Heart left ventricle (tissue), 16 donors: ENCODE measurements around the gene FABP1. TPM values are rescaled to one million over a fixed set of nuclear protein-coding genes. Genes with fewer than 3 reads are reported as not detected.

Experiments used
- ATAC-seq, 4 donors: fragments of 200-7000 bp; cut with Tn5 transposase; one replicate each; pipeline ENCODE4 v1.9.1; 2020 to 2022; ENCODE audit warnings: moderate library complexity in 4 of 4, mild to moderate bottlenecking in 3 of 4, moderate number of reproducible peaks in 1 of 4
- DNase-seq, 5 donors: peaks; one replicate each; pipeline ENCODE4 v3.0.0-alpha.2; 2020
- H3K27ac ChIP-seq, 12 donors: fragments of 200-600 bp; sonication (generic) in 4 of 12; one replicate each; pipeline versions ENCODE4 v1.5.0 to v1.8.0; 2016 to 2022; ENCODE audit warnings: mild to moderate bottlenecking in 2 of 12
- H3K27me3 ChIP-seq, 9 donors: fragments of 200-600 bp; sonication (generic) in 2 of 9; one replicate each; pipeline versions ENCODE4 v1.5.1 to v1.8.0; 2016 to 2022; ENCODE audit warnings: mild to moderate bottlenecking in 3 of 9
- H3K36me3 ChIP-seq, 9 donors: fragments of 200-600 bp; sonication (generic) in 2 of 9; one replicate each; pipeline versions ENCODE4 v1.5.0 to v1.8.0; 2018 to 2022; ENCODE audit warnings: mild to moderate bottlenecking in 2 of 9
- H3K4me1 ChIP-seq, 12 donors: fragments of 200-600 bp; sonication (generic) in 4 of 12; one replicate each; pipeline versions ENCODE4 v1.5.0 to v1.8.0; 2016 to 2022; ENCODE audit warnings: mild to moderate bottlenecking in 3 of 12
- H3K4me3 ChIP-seq, 12 donors: fragments of 200-600 bp; sonication (generic) in 4 of 12; one replicate each; pipeline versions ENCODE4 v1.5.0 to v1.8.0; 2017 to 2022; ENCODE audit warnings: mild to moderate bottlenecking in 9 of 12, moderate library complexity in 4 of 12
- H3K9me3 ChIP-seq, 12 donors: fragments of 200-600 bp; sonication (generic) in 4 of 12; one replicate each; pipeline versions ENCODE4 v1.5.0 to v1.8.0; 2016 to 2022; ENCODE audit warnings: mild to moderate bottlenecking in 1 of 12
- CTCF ChIP-seq, 12 donors: fragments of 200-600 bp; sonication (generic) in 4 of 12; IDR thresholded peaks; one replicate each; pipeline versions ENCODE4 v1.5.0 to v1.8.0; 2018 to 2022; ENCODE audit warnings: antibody characterized with exemption in 12 of 12, mild to moderate bottlenecking in 5 of 12
- POLR2A ChIP-seq, 2 donors: fragments of 450-650 bp; IDR thresholded peaks; one replicate each; pipeline ENCODE4 v1.6.1; 2017; ENCODE audit warnings: antibody characterized with exemption in 2 of 2, mild to moderate bottlenecking in 2 of 2, moderate library complexity in 2 of 2
- WGBS, 4 donors: extraction: QIAGEN DNeasy Blood & Tissue Kit in 2 of 4; methylation state at CpG; one replicate each; pipeline versions ENCODE4 v1.1.5 to v1.1.7; 2013 to 2018; 5-methylcytosine and 5-hydroxymethylcytosine counted together
- intact Hi-C, 10 donors: fragments of 100-400 bp; cut with DNase I; formaldehyde crosslinking; loops; one replicate each; pipeline versions ENCODE4 v1.11.1 to v1.14.2; 2022
- polyA plus RNA-seq, 2 donors: library from polyadenylated mRNA; stranded (reverse); fragments of 200-250 nt; gene quantifications; one replicate each; pipeline ENCODE4 v1.2.3, GENCODE V29; 2013
- total RNA-seq, 9 donors: library from RNA; depleted of rRNA in 2 of 9; stranded (reverse); fragments of >200 nt in 2 of 9; fragmentation: NEBNext Ultra II Directional in 3 of 9; extraction: Animal tissue kit (Norgen Biotek cat#: 25700) in 3 of 9; gene quantifications; one replicate each; pipeline versions ENCODE4 v1.1.0 to v1.2.4, GENCODE V29; 2016 to 2023
- donor health status: ischemic (EF 13 %, LVEDD 7.1; RV severe dilation, severe dysfunction).
- donor health status: healthy with polysubstance abuse.
- donor health status: DM: no; HTN: yes; CAD: no.
- donor health status: DM: no; HTN: no; CAD: no.
- donor health status: ischemic (EF 25% LVEDD 6.9; RV normal size, moderate dysfunction).
- donor health status: ischemic (EF 25% LVEDD 5.7; RV mildly dilated, moderate dysfunction).
- donor health status: healthy.
- donor health status: DM: yes; HTN: yes; CAD: no.
- donor health status: ischemic (EF 35%, LVEDD 5.7; RV mildly dilated, moderate dysfunction).
- donor health status: nonischemic (EF 11% LVEDD 7.7; RV severe dilation, severe dysfunction).
- donor health status: DM: yes; HTN: yes; CAD: no.
- donor health status: PGD.
- donor health status: ischemic (EF 29% LVEDD 5.4; RV normal size, mild dysfunction).
- donor health status: nonischemic (EF 23%, LVEDD 6.1; RV moderate dilation, normal function).

FABP1 gene
- total and polyA plus RNA-seq, 11 donors = 0.99 to 1.2 TPM; not detected in 9

- Histone ChIP-seq H3K4me3 (no peak overlapping the region), H3K27me3 (no peaks in the 10 kb centered on the region), H3K36me3 (peaks cover 0 to 67% (median 8%) of the 10 kb centered on the region in 9 donors), H3K9me3 (no peaks in the 10 kb centered on the region), H3K27ac (peak overlapping the region in 5 of 12 donors; percentile 3 to 33 (median 13)), H3K4me1 (peaks cover 0 to 45% (median 8%) of the 10 kb centered on the region in 12 donors)
- intact Hi-C loops = no loop called here
- ATAC-seq = peak; percentile 50 to 66 (median 55)
- 27 to 38% (median 34%) methylated on average over 4 of the region's 4 CpGs for WGBS, 4 donors
- TF ChIP-seq CTCF (IDR thresholded peaks at IDR 0.05) = no peak
- no peak for TF ChIP-seq POLR2A (IDR thresholded peaks at IDR 0.05)
- no peak for DNase-seq
Observed at GRCh38 chr2:88097891-88098557, 29.8 kb downstream of the FABP1 start.

DNA sequence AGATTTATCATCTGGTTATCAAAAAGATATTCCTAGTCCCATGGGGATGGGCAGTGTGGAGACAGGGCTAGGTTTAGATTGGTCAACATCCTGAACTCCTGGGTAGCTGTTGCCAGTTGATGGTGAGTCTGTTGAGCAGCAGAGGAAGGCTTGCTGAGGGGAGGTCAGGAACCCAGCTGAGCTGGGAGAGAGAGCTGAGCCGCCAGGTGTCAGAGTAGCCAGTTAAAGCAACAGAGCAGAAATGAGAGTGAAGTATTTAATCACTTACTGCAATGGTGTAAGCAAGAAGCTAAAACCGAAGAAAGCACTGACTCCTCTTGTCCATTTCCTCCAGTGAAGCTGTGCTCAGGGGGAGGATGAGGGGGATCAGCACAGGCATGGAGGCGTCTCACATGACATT, 30.7 kb downstream of the FABP1 start:
- no peak for TF ChIP-seq CTCF (IDR thresholded peaks at IDR 0.05)
- TF ChIP-seq POLR2A (IDR thresholded peaks at IDR 0.05) = no peak
- Histone ChIP-seq H3K4me1 (peaks cover 0 to 52% (median 8%) of the 10 kb centered on the region in 12 donors), H3K27ac (peak overlapping the region in 4 of 12 donors; percentile 3 to 33 (median 18)), H3K9me3 (no peaks in the 10 kb centered on the region), H3K4me3 (no peak overlapping the region), H3K36me3 (peaks cover 0 to 67% (median 13%) of the 10 kb centered on the region in 9 donors), H3K27me3 (no peaks in the 10 kb centered on the region)
- 32 to 46% (median 43%) methylated on average over 3 of the region's 3 CpGs for WGBS, 4 donors
- intact Hi-C loops = no loop called here
- DNase-seq (no peak), ATAC-seq (peak in 1 of 4 donors; percentile 23)

DNA sequence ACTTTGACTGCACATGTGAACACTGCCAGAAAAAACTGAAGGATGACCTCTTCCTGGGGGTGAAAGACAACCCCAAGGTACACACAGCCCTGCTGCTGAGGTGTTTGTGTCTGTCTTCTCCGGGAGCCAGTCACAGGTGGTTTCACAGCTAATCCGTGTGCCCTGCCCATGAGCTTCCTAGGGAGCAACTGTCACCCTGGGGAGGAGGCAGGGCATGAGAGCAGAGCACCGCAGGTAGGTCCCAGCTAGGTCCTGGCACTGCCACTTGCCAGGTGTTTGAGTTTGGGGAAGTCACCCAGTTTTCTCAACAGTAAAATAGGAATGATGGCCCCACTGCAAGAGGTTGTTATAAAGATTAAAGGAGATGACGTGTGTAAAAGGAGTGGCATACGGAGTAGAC, 31.2 kb downstream of the FABP1 start:
- Histone ChIP-seq H3K36me3 (peaks cover 0 to 65% (median 17%) of the 10 kb centered on the region in 9 donors), H3K27me3 (no peaks in the 10 kb centered on the region), H3K4me1 (peaks cover 0 to 55% (median 8%) of the 10 kb centered on the region in 12 donors), H3K27ac (peak overlapping the region in 1 of 12 donors; percentile 9), H3K4me3 (no peak overlapping the region), H3K9me3 (no peaks in the 10 kb centered on the region)
- WGBS, 4 donors = 63 to 83% (median 76%) methylated on average over 5 of the region's 5 CpGs
- intact Hi-C loops = no loop called here
- ATAC-seq (no peak), DNase-seq (no peak)
- TF ChIP-seq POLR2A (IDR thresholded peaks at IDR 0.05) (no peak), CTCF (IDR thresholded peaks at IDR 0.05) (no peak)

DNA sequence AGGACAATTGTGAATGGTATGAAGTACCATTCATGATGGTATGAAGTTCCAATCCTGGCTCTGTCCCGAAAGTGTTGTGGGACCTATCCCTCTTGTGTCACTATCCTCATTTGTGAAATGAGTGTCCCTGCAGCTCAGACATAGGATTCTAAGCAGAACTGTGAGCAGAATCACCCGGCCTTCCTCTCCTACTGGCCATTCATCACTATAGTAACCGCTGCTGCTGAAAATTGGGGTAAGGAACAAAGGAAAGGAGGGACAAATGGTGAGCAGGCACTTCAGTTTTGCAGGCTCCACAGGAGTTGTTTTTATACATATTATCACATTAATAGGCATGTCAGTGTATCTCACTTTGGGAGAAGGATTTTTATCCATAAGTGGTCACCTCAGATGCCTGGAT, 32.8 kb downstream of the FABP1 start:
- peaks cover 0 to 48% (median 6%) of the 10 kb centered on the region in 12 donors for H3K4me1 ChIP-seq
- no peaks in the 10 kb centered on the region for H3K9me3 ChIP-seq
- TF ChIP-seq POLR2A (IDR thresholded peaks at IDR 0.05) = no peak
- TF ChIP-seq CTCF (IDR thresholded peaks at IDR 0.05) = no peak
- peaks cover 0 to 68% (median 21%) of the 10 kb centered on the region in 9 donors for H3K36me3 ChIP-seq
- H3K27ac ChIP-seq = no peak overlapping the region
- no peak overlapping the region for H3K4me3 ChIP-seq
- intact Hi-C loops = no loop called here
- 73 to 80% (median 75%) methylated on average over 3 of the region's 3 CpGs for WGBS, 4 donors
- H3K27me3 ChIP-seq = no peaks in the 10 kb centered on the region
- DNase-seq = no peak
- no peak for ATAC-seq
